Spleen (tissue), 13 donors: ENCODE results near the gene PGM2. TPM values are rescaled to one million over a fixed set of nuclear protein-coding genes. Genes with fewer than 3 reads are reported as not detected.

Experiments used
- DNase-seq: peaks from one replicate; pipeline ENCODE4 v3.0.0-alpha.2; 2020
- H3K27ac ChIP-seq, 8 donors: fragments of 200-600 bp; sonication (generic) in 7 of 8; 1 replicate in 4 of 8; 2 replicates in 4 of 8; pipeline versions ENCODE4 v1.5.0 to v1.8.0; 2016 to 2021; ENCODE audit warnings: inconsistent platforms in 4 of 8, mild to moderate bottlenecking in 4 of 8, moderate library complexity in 1 of 8
- H3K27me3 ChIP-seq, 7 donors: fragments of 200-600 bp; sonication (generic) in 6 of 7; replicated peaks in 1 of 7; 1 replicate in 4 of 7; 2 replicates in 3 of 7; pipeline versions ENCODE4 v1.5.0 to v1.8.0; 2016 to 2021; ENCODE audit warnings: inconsistent platforms in 3 of 7, mild to moderate bottlenecking in 1 of 7
- H3K36me3 ChIP-seq, 6 donors: fragments of 200-600 bp; sonication (generic) in 5 of 6; 1 replicate in 4 of 6; 2 replicates in 2 of 6; pipeline versions ENCODE4 v1.5.0 to v1.8.0; 2016 to 2021; ENCODE audit warnings: inconsistent platforms in 2 of 6
- H3K4me1 ChIP-seq, 6 donors: fragments of 200-600 bp; sonication (generic) in 5 of 6; 1 replicate in 3 of 6; 2 replicates in 3 of 6; pipeline versions ENCODE4 v1.5.0 to v1.8.0; 2016 to 2021; ENCODE audit warnings: inconsistent platforms in 3 of 6
- H3K4me3 ChIP-seq, 8 donors: fragments of 200-600 bp; sonication (generic) in 7 of 8; 1 replicate in 4 of 8; 2 replicates in 4 of 8; pipeline versions ENCODE4 v1.5.0 to v1.8.0; 2016 to 2021; ENCODE audit warnings: inconsistent platforms in 4 of 8, mild to moderate bottlenecking in 4 of 8, moderate library complexity in 2 of 8
- H3K9me3 ChIP-seq, 8 donors: fragments of 200-600 bp; sonication (generic) in 7 of 8; 1 replicate in 4 of 8; 2 replicates in 4 of 8; pipeline versions ENCODE4 v1.5.0 to v1.8.0; 2016 to 2021; ENCODE audit warnings: inconsistent platforms in 4 of 8
- CTCF ChIP-seq, 11 experiments: fragments of 200-600 bp in 7 of 11; fragments of 450-650 bp in 4 of 11; sonication (generic) in 4 of 11; IDR thresholded peaks in 8 of 11; conservative IDR thresholded peaks in 3 of 11; 1 replicate in 7 of 11; 2 replicates in 4 of 11; pipeline versions ENCODE4 v1.4.0 to v1.8.0; 2016 to 2021; ENCODE audit warnings: antibody characterized with exemption in 11 of 11, inconsistent platforms in 4 of 11, mild to moderate bottlenecking in 1 of 11
- POLR2A ChIP-seq, 3 donors: fragments of 450-650 bp; IDR thresholded peaks; one replicate each; pipeline ENCODE4 v1.5.1; 2017; ENCODE audit warnings: antibody characterized with exemption in 3 of 3, mild to moderate bottlenecking in 1 of 3
- POLR2AphosphoS5 ChIP-seq, 3 donors: sonication (generic); formaldehyde crosslinking; IDR thresholded peaks; one replicate each; pipeline ENCODE4 v1.5.1; 2017; ENCODE audit warnings: antibody characterized with exemption in 3 of 3
- whole genome bisulfite sequencing, 5 donors: extraction: QIAGEN DNeasy Blood & Tissue Kit in 3 of 5; methylation state at CpG; one replicate each; pipeline versions ENCODE4 v1.1.5 to v1.1.7; 2013 to 2018; 5-methylcytosine and 5-hydroxymethylcytosine counted together
- intact Hi-C: fragments of 100-400 bp; cut with DNase I; formaldehyde crosslinking; loops from one replicate; pipeline ENCODE4 v1.15.0; 2023; ENCODE audit warnings: low total_unique reads
- long read RNA-seq, 2 donors: transcript quantifications; one replicate each; lab custom pipeline, GENCODE V29; 2026
- polyA plus RNA-seq, 3 donors: library from polyadenylated mRNA; stranded (reverse); fragments of 200-250 nt; gene quantifications; one replicate each; pipeline ENCODE4 v1.2.1, GENCODE V29; 2013
- total RNA-seq, 7 donors: library from RNA; depleted of rRNA in 3 of 7; stranded (reverse); fragments of >200 nt in 3 of 7; fragmentation: NEBNext Ultra II Directional in 4 of 7; extraction: Animal tissue kit (Norgen Biotek cat#: 25700) in 4 of 7; gene quantifications; one replicate each; pipeline versions ENCODE4 v1.1.0 to v1.2.1, GENCODE V29; 2016 to 2021
- donor health status: healthy with polysubstance abuse.
- donor health status: DM: no; HTN: no; CAD: no; lungs with moderate emphysema.
- donor health status: DM: no; HTN: no; CAD: no.
- donor health status: Bipolar disorder and iron deficiency.
- donor health status: healthy.
- donor health status: DM: no; HTN: no; CAD: no.
- donor health status: DM: yes; HTN: yes; CAD: no.

Gene PGM2
- total RNA-seq (10 to 100 TPM; 24.6 to 43.7 (median 30.1) TPM), polyA plus RNA-seq (1 to 10 TPM; 5.4 to 9.5 (median 7.6) TPM)
- long read RNA-seq, donor 1, transcript PGM2-201 (14 exons, 3,264 nt), result major isoform, 11 of 24 reads
- long read RNA-seq, donor 1, partial matches to known transcripts, result 12 of 24 reads
- long read RNA-seq, donor 1, other reads (novel, unspliced or antisense), result 0 of 24 reads
- long read RNA-seq, donor 2, transcript PGM2-201 (14 exons, 3,264 nt), result major isoform, 13 of 18 reads
- long read RNA-seq, donor 2, partial matches to known transcripts, result 5 of 18 reads
- long read RNA-seq, donor 2, other reads (novel, unspliced or antisense), result 0 of 18 reads

- peaks cover 9 to 46% (median 30%) of the 10 kb centered on the region in 6 donors for H3K4me1 ChIP-seq
- peak within 1 kb of the TSS; percentile 81 to 92 (median 86) for H3K27ac ChIP-seq
- WGBS, 5 donors, result 0 to 1% (median 1%) methylated on average over 28 to 57 of the region's 57 CpGs
- intact Hi-C loops, result no loop called here
- H3K9me3 ChIP-seq, result no peaks in the 10 kb centered on the region
- peak in 1 of 11 experiments; percentile 6 for TF ChIP-seq CTCF (IDR thresholded peaks at IDR 0.05 in 8 of 11, conservative IDR thresholded peaks at IDR 0.05 in 3 of 11)
- TF ChIP-seq POLR2AphosphoS5 (IDR thresholded peaks at IDR 0.05), result peak; percentile 96 to 98 (median 97)
- peak; percentile 44 to 75 (median 46) for TF ChIP-seq POLR2A (IDR thresholded peaks at IDR 0.05)
- H3K4me3 ChIP-seq, result peak within 1 kb of the TSS; percentile 67 to 98 (median 89)
- H3K27me3 ChIP-seq, result no peaks in the 10 kb centered on the region
- H3K36me3 ChIP-seq, result peaks cover 0 to 18% (median 14%) of the 10 kb centered on the region in 6 donors
- DNase-seq, result peak; percentile 99
These were observed at the start of gene PGM2 for GRCh38 chr4:37826295-37827029. Gene PGM2, plus strand, starts transcription at chr4:37826686. Its CDS starts 47 bp downstream, at chr4:37826733.

GRCh38 chr4:37779896-37780295 is 46.6 kb upstream of the PGM2 start:
- peaks cover 0 to 6% (median 0%) of the 10 kb centered on the region in 8 donors for H3K9me3 ChIP-seq
- no peaks in the 10 kb centered on the region for H3K27me3 ChIP-seq
- peaks cover 0 to 18% (median 0%) of the 10 kb centered on the region in 6 donors for H3K4me1 ChIP-seq
- no peaks in the 10 kb centered on the region for H3K36me3 ChIP-seq
- no peak overlapping the region for H3K4me3 ChIP-seq
- DNase-seq, result no peak
- no peak overlapping the region for H3K27ac ChIP-seq
- TF ChIP-seq CTCF (IDR thresholded peaks at IDR 0.05 in 8 of 11, conservative IDR thresholded peaks at IDR 0.05 in 3 of 11) (no peak), POLR2A (IDR thresholded peaks at IDR 0.05) (no peak), POLR2AphosphoS5 (IDR thresholded peaks at IDR 0.05) (no peak)
- intact Hi-C loops, result no loop called here

- Histone ChIP-seq H3K27me3 (no peaks in the 10 kb centered on the region), H3K27ac (peak overlapping the region in 3 of 8 donors; percentile 30 to 50 (median 35)), H3K4me3 (no peak overlapping the region), H3K4me1 (peaks cover 0 to 18% (median 0%) of the 10 kb centered on the region in 6 donors), H3K9me3 (peaks cover 0 to 6% (median 0%) of the 10 kb centered on the region in 8 donors), H3K36me3 (no peaks in the 10 kb centered on the region)
- TF ChIP-seq POLR2A (IDR thresholded peaks at IDR 0.05) (no peak), CTCF (IDR thresholded peaks at IDR 0.05 in 8 of 11, conservative IDR thresholded peaks at IDR 0.05 in 3 of 11) (peak in 3 of 11 experiments; percentile 12 to 33 (median 32))
- intact Hi-C loops, result no loop called here
- no peak for DNase-seq
- WGBS, 5 donors, result 39 to 47% (median 45%) methylated on average over 4 of the region's 4 CpGs
These were observed 45.9 kb upstream of the PGM2 start for GRCh38 chr4:37780444-37781130.
